ENCODE data around the gene CASZ1.
A peak's percentile ranks its signal among the peaks of the same experiment; 100 is the strongest.

The CASZ1 gene

DNA sequence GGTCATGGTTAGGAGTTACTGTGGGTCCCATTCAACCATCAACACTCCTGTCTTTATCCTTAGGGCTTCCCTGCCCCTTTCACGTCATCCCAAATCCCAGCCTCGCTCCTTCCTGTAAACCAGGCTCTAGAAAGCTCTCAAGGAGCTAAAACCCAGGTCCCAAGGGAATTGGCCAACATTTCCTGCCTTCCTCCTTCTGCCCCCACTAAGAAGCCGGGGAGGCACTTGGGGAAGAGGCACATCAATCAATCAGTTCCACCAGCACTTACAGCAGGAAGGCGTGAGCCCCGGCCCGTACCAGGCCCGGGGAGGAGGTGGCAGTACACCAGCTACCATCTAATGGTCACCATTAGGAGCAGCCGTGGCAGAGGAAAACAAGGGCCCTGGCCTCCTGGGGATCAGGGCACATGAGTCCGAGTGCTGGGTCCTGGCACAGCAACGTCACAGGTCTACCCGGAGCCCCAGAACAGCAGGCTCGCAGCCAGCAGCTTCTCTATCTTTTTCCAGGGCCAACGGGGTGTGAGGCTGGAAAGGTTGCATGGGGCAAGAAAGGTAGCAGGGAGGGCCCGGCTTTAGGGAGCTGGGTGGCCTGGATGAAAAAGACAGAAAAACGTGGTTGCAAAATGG lies 108.6 kb downstream of the CASZ1 start:
- Histone ChIP-seq H3K27ac (no peak overlapping the region), H3K4me3 (ENCODE audit: low read depth, low read length) (no peak overlapping the region), H3K27me3 (replicated peaks) (no peaks in the 10 kb centered on the region), H3K36me3 (replicated peaks) (no peaks in the 10 kb centered on the region)
- in situ Hi-C loops (cut with HindIII; ENCODE audit: low pct_ligation_motif_present, low sequenced_read_pairs), result no loop called here
- no peak for DNase-seq
- TF ChIP-seq, protein P1, sequence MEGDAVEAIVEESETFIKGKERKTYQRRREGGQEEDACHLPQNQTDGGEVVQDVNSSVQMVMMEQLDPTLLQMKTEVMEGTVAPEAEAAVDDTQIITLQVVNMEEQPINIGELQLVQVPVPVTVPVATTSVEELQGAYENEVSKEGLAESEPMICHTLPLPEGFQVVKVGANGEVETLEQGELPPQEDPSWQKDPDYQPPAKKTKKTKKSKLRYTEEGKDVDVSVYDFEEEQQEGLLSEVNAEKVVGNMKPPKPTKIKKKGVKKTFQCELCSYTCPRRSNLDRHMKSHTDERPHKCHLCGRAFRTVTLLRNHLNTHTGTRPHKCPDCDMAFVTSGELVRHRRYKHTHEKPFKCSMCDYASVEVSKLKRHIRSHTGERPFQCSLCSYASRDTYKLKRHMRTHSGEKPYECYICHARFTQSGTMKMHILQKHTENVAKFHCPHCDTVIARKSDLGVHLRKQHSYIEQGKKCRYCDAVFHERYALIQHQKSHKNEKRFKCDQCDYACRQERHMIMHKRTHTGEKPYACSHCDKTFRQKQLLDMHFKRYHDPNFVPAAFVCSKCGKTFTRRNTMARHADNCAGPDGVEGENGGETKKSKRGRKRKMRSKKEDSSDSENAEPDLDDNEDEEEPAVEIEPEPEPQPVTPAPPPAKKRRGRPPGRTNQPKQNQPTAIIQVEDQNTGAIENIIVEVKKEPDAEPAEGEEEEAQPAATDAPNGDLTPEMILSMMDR (IDR thresholded peaks at IDR 0.05; ENCODE audit: low read depth, low read length, missing control alignments), result no peak

GRCh38 chr1:10687251-10687651 lies 109.2 kb downstream of the CASZ1 start:
- Histone ChIP-seq H3K4me3 (ENCODE audit: low read depth, low read length) (no peak overlapping the region), H3K27ac (no peak overlapping the region), H3K27me3 (replicated peaks) (peaks cover 3% of the 10 kb centered on the region), H3K36me3 (replicated peaks) (no peaks in the 10 kb centered on the region)
- in situ Hi-C loops (cut with HindIII; ENCODE audit: low pct_ligation_motif_present, low sequenced_read_pairs), result no loop called here
- DNase-seq, result no peak
- TF ChIP-seq, protein P1 (IDR thresholded peaks at IDR 0.05; ENCODE audit: low read depth, low read length, missing control alignments), result no peak

GRCh38 chr1:10686404-10687040 lies 109.9 kb downstream of the CASZ1 start:
- TF ChIP-seq, protein P1 (IDR thresholded peaks at IDR 0.05; ENCODE audit: low read depth, low read length, missing control alignments), result peak; percentile 13
- in situ Hi-C loops (cut with HindIII; ENCODE audit: low pct_ligation_motif_present, low sequenced_read_pairs), result no loop called here
- H3K4me3 ChIP-seq (ENCODE audit: low read depth, low read length), result no peak overlapping the region
- peaks cover 7% of the 10 kb centered on the region for H3K27me3 ChIP-seq (replicated peaks)
- H3K36me3 ChIP-seq (replicated peaks), result no peaks in the 10 kb centered on the region
- H3K27ac ChIP-seq, result no peak overlapping the region
- DNase-seq, result no peak

- no peaks in the 10 kb centered on the region for H3K36me3 ChIP-seq (replicated peaks)
- no peak for DNase-seq
- in situ Hi-C loops (cut with HindIII; ENCODE audit: low pct_ligation_motif_present, low sequenced_read_pairs), result no loop called here
- no peak overlapping the region for H3K4me3 ChIP-seq (ENCODE audit: low read depth, low read length)
- H3K27ac ChIP-seq, result no peak overlapping the region
- H3K27me3 ChIP-seq (replicated peaks), result peaks cover 7% of the 10 kb centered on the region
- TF ChIP-seq, protein P1 (IDR thresholded peaks at IDR 0.05; ENCODE audit: low read depth, low read length, missing control alignments), result no peak
Measured at GRCh38 chr1:10685808-10686403, 110.5 kb downstream of the CASZ1 start.

- in situ Hi-C loops (cut with HindIII; ENCODE audit: low pct_ligation_motif_present, low sequenced_read_pairs), result no loop called here
- DNase-seq, result no peak
- TF ChIP-seq, protein P1 (IDR thresholded peaks at IDR 0.05; ENCODE audit: low read depth, low read length, missing control alignments), result no peak
- Histone ChIP-seq H3K27ac (no peak overlapping the region), H3K4me3 (ENCODE audit: low read depth, low read length) (no peak overlapping the region), H3K36me3 (replicated peaks) (no peaks in the 10 kb centered on the region), H3K27me3 (replicated peaks) (peaks cover 7% of the 10 kb centered on the region)
Measured at GRCh38 chr1:10685196-10685807, 111.1 kb downstream of the CASZ1 start.
